GM23248 (cell line): ENCODE data around the gene ABCA1.

Experiments
- EZH2 ChIP-seq: fragments of 200-600 bp; sonication (generic); IDR thresholded peaks from 2 replicates; pipeline ENCODE4 v1.6.1; 2018; ENCODE audit warnings: antibody characterized with exemption, mild to moderate bottlenecking; ENCODE audit not compliant: insufficient read depth, poor library complexity, severe bottlenecking
- EZH2phosphoT487 ChIP-seq: fragments of 200-600 bp; sonication (generic); IDR thresholded peaks from 2 replicates; pipeline ENCODE4 v1.6.1; 2018; ENCODE audit warnings: antibody characterized with exemption, moderate library complexity, mild to moderate bottlenecking, low read depth; ENCODE audit not compliant: insufficient read depth

DNA sequence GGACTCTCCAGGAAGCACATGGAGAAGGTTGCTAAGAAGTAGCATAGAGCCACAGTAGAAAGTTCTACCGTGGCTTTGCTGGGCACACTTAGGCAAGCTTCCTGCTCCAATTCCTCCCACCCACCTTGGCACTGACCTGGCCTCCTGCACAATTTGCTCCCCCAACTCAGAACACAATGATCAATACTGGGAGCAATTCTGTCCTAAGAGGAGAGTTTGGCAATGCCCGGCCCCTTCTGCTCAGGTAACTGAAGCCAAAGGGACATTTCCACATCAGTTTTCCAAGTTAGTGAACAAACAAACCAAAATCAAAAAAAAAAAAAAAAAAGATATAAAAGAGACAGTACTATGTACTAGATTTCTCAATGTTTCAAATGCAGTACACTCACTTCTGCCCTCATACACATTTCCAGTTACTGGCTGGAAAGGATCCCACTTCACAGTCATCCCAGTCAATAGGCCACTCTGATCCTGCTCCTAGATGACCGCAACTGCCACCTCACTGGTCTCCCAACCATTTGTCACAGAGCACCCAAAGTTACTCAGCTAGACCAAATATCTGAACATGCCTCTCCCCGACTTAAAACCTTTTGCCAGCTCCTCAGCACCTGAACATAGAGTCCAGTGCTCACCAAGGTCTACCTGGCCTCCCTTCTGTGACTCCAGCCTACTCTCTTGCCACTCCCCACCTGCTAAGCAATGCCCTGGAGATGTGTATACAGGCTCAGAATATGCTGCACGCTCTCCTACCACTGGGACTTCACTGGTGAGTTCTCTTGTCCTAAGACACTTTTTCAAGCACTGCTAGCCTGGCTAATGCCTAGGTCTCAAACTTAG, 21.3 kb downstream of the ABCA1 start:
- TF ChIP-seq EZH2phosphoT487 (no peak), EZH2 (no peak)
